ENCODE data around the gene HLA-DQB1. TPM values are rescaled to one million over a fixed set of nuclear protein-coding genes. Genes with fewer than 3 reads are reported as not detected.
A peak's percentile ranks its signal among the peaks of the same experiment; 100 is the strongest.

Gene HLA-DQB1
- total RNA-seq, 4 donors from 2014 or later = 0.16 to 5.8 (median 1.4) TPM

DNA sequence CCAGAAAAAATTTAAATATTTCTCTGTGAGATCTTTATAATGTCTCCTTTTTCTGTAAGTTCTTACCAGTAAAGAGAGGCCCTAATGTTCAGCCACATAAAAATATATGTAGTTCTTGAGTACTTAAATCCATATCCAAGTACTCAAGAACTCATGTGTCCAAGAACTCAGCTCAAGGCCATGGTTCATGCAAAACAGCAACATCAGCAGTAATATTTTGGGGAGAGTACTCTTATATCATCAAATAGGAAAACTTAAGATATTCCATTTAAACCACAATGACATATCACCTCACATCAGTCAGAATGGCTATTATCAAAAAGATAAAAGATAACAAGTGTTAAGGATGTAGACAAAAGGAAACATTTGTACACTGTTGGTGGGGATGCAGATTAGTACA is 3.4 kb upstream of the HLA-DQB1 start:
- H3K27ac ChIP-seq = no peak overlapping the region
- no peak overlapping the region for H3K4me3 ChIP-seq
- no peak for ATAC-seq
- peaks cover 0 to 7% (median 0%) of the 10 kb centered on the region in 3 donors for H3K9me3 ChIP-seq
- H3K27me3 ChIP-seq = peaks cover 7% of the 10 kb centered on the region
- H3K4me1 ChIP-seq = no peaks in the 10 kb centered on the region
- TF ChIP-seq EP300 (IDR thresholded peaks at IDR 0.05) (no peak), POLR2AphosphoS5 (IDR thresholded peaks at IDR 0.05) (no peak), POLR2A (IDR thresholded peaks at IDR 0.05) (no peak), CTCF (IDR thresholded peaks at IDR 0.05) (no peak)
- no peaks in the 10 kb centered on the region for H3K36me3 ChIP-seq

GRCh38 chr6:32669240-32669639 is 2.8 kb upstream of the HLA-DQB1 start:
- no peak overlapping the region for H3K4me3 ChIP-seq
- WGBS, 2 donors (ENCODE audit: low coverage in 1 of 2) = 39 to 66% methylated on average over 3 to 4 of the region's 4 CpGs
- no peak overlapping the region for H3K27ac ChIP-seq
- peaks cover 0 to 7% (median 0%) of the 10 kb centered on the region in 3 donors for H3K9me3 ChIP-seq
- H3K4me1 ChIP-seq = no peaks in the 10 kb centered on the region
- TF ChIP-seq POLR2A (IDR thresholded peaks at IDR 0.05) (no peak), CTCF (IDR thresholded peaks at IDR 0.05) (no peak), EP300 (IDR thresholded peaks at IDR 0.05) (no peak), POLR2AphosphoS5 (IDR thresholded peaks at IDR 0.05) (no peak)
- peaks cover 7% of the 10 kb centered on the region for H3K27me3 ChIP-seq
- ATAC-seq = no peak
- H3K36me3 ChIP-seq = no peaks in the 10 kb centered on the region

- Histone ChIP-seq H3K27ac (peak overlapping the region in 1 of 4 donors; percentile 40), H3K9me3 (peaks cover 0 to 7% (median 0%) of the 10 kb centered on the region in 3 donors), H3K4me3 (no peak overlapping the region), H3K27me3 (peaks cover 7% of the 10 kb centered on the region), H3K4me1 (no peaks in the 10 kb centered on the region), H3K36me3 (no peaks in the 10 kb centered on the region)
- TF ChIP-seq POLR2AphosphoS5 (IDR thresholded peaks at IDR 0.05) (no peak), EP300 (IDR thresholded peaks at IDR 0.05) (no peak), CTCF (IDR thresholded peaks at IDR 0.05) (no peak), POLR2A (IDR thresholded peaks at IDR 0.05) (no peak)
- 8 to 31% methylated on average over 3 to 4 of the region's 5 CpGs for WGBS, 2 donors (ENCODE audit: low coverage in 1 of 2)
- ATAC-seq = no peak
These were observed 1.8 kb upstream of the HLA-DQB1 start for GRCh38 chr6:32668226-32668747.

DNA sequence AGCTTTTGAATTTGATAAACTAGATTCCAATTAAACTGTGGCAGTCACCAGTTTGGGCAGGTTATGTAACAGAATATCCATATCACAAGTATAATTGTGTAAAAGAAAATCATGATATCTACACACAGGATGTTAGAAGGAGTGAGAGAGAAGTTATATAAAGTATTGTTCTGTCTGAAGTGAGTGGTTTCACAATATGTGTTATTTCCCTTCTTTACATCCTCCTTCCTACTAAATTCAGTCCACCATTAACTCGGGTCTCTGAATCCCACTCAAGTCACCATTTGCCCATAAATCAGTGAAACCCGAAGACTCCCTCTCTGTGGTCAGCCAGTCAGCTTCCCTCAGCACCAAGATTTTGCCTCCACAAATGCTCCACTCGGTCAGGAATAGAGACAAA is 796 bp downstream of the HLA-DQB1 start:
- 6 to 10% methylated on average over 3 of the region's 3 CpGs for WGBS, 2 donors (ENCODE audit: low coverage in 1 of 2)
- no peaks in the 10 kb centered on the region for H3K4me1 ChIP-seq
- H3K9me3 ChIP-seq = no peaks in the 10 kb centered on the region
- peaks cover 7% of the 10 kb centered on the region for H3K27me3 ChIP-seq
- H3K27ac ChIP-seq = no peak overlapping the region
- H3K4me3 ChIP-seq = no peak overlapping the region
- ATAC-seq = no peak
- TF ChIP-seq POLR2AphosphoS5 (IDR thresholded peaks at IDR 0.05) = no peak
- TF ChIP-seq CTCF (IDR thresholded peaks at IDR 0.05) = no peak
- no peak for TF ChIP-seq POLR2A (IDR thresholded peaks at IDR 0.05)
- TF ChIP-seq EP300 (IDR thresholded peaks at IDR 0.05) = no peak
- no peaks in the 10 kb centered on the region for H3K36me3 ChIP-seq

GRCh38 chr6:32664827-32665362 is 1.6 kb downstream of the HLA-DQB1 start:
- TF ChIP-seq CTCF (IDR thresholded peaks at IDR 0.05) (no peak), POLR2AphosphoS5 (IDR thresholded peaks at IDR 0.05) (no peak), POLR2A (IDR thresholded peaks at IDR 0.05) (no peak), EP300 (IDR thresholded peaks at IDR 0.05) (no peak)
- Histone ChIP-seq H3K9me3 (no peaks in the 10 kb centered on the region), H3K27ac (no peak overlapping the region), H3K4me1 (no peaks in the 10 kb centered on the region), H3K36me3 (no peaks in the 10 kb centered on the region), H3K27me3 (peaks cover 7% of the 10 kb centered on the region), H3K4me3 (no peak overlapping the region)
- WGBS, 2 donors (ENCODE audit: low coverage in 1 of 2) = 0% methylated on average over 2 of the region's 47 CpGs; no CpG with 5 or more reads in 1 of the 2 donors
- peak; percentile 69 for ATAC-seq
